SU-DHL-6 (cell line): Measurements from ENCODE around the gene IRAK1.
A peak's percentile ranks its signal among the peaks of the same experiment; 100 is the strongest.

Source experiments
- H2AFZ ChIP-seq: fragments of 200-600 bp; sonication (generic); 2 replicates; pipeline ENCODE4 v1.6.1; 2014; ENCODE audit warnings: low read depth, mild to moderate bottlenecking, moderate library complexity, mixed read lengths, antibody characterized with exemption, low read length; ENCODE audit not compliant: severe bottlenecking
- H3F3A ChIP-seq: fragments of 200-600 bp; shearing (Covaris generic); 2 replicates; pipeline ENCODE4 v1.6.0; 2016; ENCODE audit warnings: antibody characterized with exemption, mild to moderate bottlenecking; ENCODE audit not compliant: insufficient read depth
- H3K27ac ChIP-seq: fragments of 200-600 bp; sonication (generic); 2 replicates; pipeline ENCODE4 v1.5.1; 2016; ENCODE audit warnings: low read depth, mild to moderate bottlenecking, low read length, moderate library complexity, mixed read lengths
- H3K27me3 ChIP-seq: fragments of 200-600 bp; sonication (generic), shearing (Covaris generic); 2 replicates; pipeline ENCODE4 v1.6.0; 2014; ENCODE audit warnings: mild to moderate bottlenecking, low read length
- H3K36me3 ChIP-seq: fragments of 200-600 bp; sonication (generic); 2 replicates; pipeline ENCODE4 v1.6.1; 2014; ENCODE audit warnings: mild to moderate bottlenecking, low read length, mixed read lengths
- H3K4me2 ChIP-seq: fragments of 300-600, 200-600 bp; shearing (Covaris generic), sonication (generic); 2 replicates; pipeline ENCODE4 v1.6.0; 2014; ENCODE audit warnings: low read length, low read depth, mild to moderate bottlenecking; ENCODE audit not compliant: poor library complexity, severe bottlenecking
- H3K4me3 ChIP-seq: fragments of 200-600 bp; sonication (generic); 2 replicates; pipeline ENCODE4 v1.5.1; 2014; ENCODE audit warnings: antibody characterized with exemption, low read length, mild to moderate bottlenecking, mixed read lengths; ENCODE audit not compliant: insufficient read depth, poor library complexity, severe bottlenecking
- H3K79me2 ChIP-seq: fragments of 200-600 bp; sonication (generic); 2 replicates; pipeline ENCODE4 v1.6.1; 2014; ENCODE audit warnings: mild to moderate bottlenecking, low read length, moderate library complexity; ENCODE audit not compliant: insufficient read depth
- H3K9ac ChIP-seq: fragments of 200-600 bp; sonication (generic); 2 replicates; pipeline ENCODE4 v1.7.0; 2014; ENCODE audit warnings: mild to moderate bottlenecking, low read length
- H3K9me2 ChIP-seq: fragments of 200-600 bp; sonication (generic); replicated peaks from 2 replicates; pipeline ENCODE4 v1.6.1; 2014; ENCODE audit warnings: low read length; ENCODE audit not compliant: insufficient read depth
- H3K9me3 ChIP-seq: fragments of 200-600 bp; sonication (generic); 2 replicates; pipeline ENCODE4 v1.6.1; 2014; ENCODE audit warnings: low read length, mixed read lengths; ENCODE audit not compliant: insufficient read depth
- H4K20me1 ChIP-seq: fragments of 200-600 bp; sonication (generic); 2 replicates; pipeline ENCODE4 v1.6.1; 2014; ENCODE audit warnings: low read depth, mild to moderate bottlenecking, antibody characterized with exemption, low read length, moderate library complexity, mixed read lengths
- CTCF ChIP-seq: fragments of 200-600 bp; sonication (generic); IDR thresholded peaks from one replicate; pipeline ENCODE4 v1.5.1; 2017; ENCODE audit warnings: antibody characterized with exemption, mild to moderate bottlenecking, low read length, moderate library complexity; ENCODE audit not compliant: insufficient read depth, poor library complexity, severe bottlenecking
- EZH2phosphoT487 ChIP-seq: fragments of 200-600 bp; sonication (generic), shearing (Covaris generic); conservative IDR thresholded peaks from 2 replicates; pipeline ENCODE4 v1.6.1; 2018; ENCODE audit warnings: mild to moderate bottlenecking, antibody characterized with exemption, low read length, moderate library complexity, mixed read lengths

IRAK1 gene

GRCh38 chrX:153968255-153968654 is 51.4 kb downstream of the IRAK1 start:
- Histone ChIP-seq H3K27me3 (no peaks in the 10 kb centered on the region), H3K9ac (peak overlapping the region; percentile 100), H4K20me1 (peaks cover 19% of the 10 kb centered on the region), H3K79me2 (peaks cover 82% of the 10 kb centered on the region), H2AFZ (no peak overlapping the region), H3F3A (peaks cover 4% of the 10 kb centered on the region; the same call in 1 of the 2 replicates), H3K4me3 (peak overlapping the region; percentile 96), H3K36me3 (0 out of 2 replicates have a peak, but pooled peaks cover 4% of the 10 kb centered on the region), H3K9me3 (no peaks in the 10 kb centered on the region), H3K9me2 (no peaks in the 10 kb centered on the region), H3K4me2 (peak overlapping the region; percentile 96), H3K27ac (peak overlapping the region; percentile 99)
- TF ChIP-seq CTCF (no peak), EZH2phosphoT487 (no peak)

GRCh38 chrX:153967536-153968224 is 52.0 kb downstream of the IRAK1 start:
- Histone ChIP-seq H3K9ac (peak overlapping the region; percentile 100), H3K4me3 (peak overlapping the region; percentile 96), H3K27ac (peak overlapping the region; percentile 99)

GRCh38 chrX:153966841-153967535 is 52.7 kb downstream of the IRAK1 start:
- no peaks in the 10 kb centered on the region for H3F3A ChIP-seq
- no peaks in the 10 kb centered on the region for H3K27me3 ChIP-seq
- no peak for TF ChIP-seq CTCF
- no peak for TF ChIP-seq EZH2phosphoT487
- peaks cover 19% of the 10 kb centered on the region for H4K20me1 ChIP-seq
- H3K4me3 ChIP-seq = peak overlapping the region; percentile 96
- H3K27ac ChIP-seq = no peak overlapping the region; the same call in 1 of the 2 replicates
- 0 out of 2 replicates have a peak, but pooled peaks cover 4% of the 10 kb centered on the region for H3K36me3 ChIP-seq
- no peaks in the 10 kb centered on the region for H3K9me3 ChIP-seq
- peak overlapping the region; percentile 100 for H3K9ac ChIP-seq
- peaks cover 94% of the 10 kb centered on the region for H3K79me2 ChIP-seq
- peak overlapping the region; percentile 96 for H3K4me2 ChIP-seq
- no peaks in the 10 kb centered on the region for H3K9me2 ChIP-seq
- no peak overlapping the region for H2AFZ ChIP-seq

More at GRCh38 chrX:153967536-153968224, 52.0 kb downstream of the IRAK1 start:
- H4K20me1 ChIP-seq = peaks cover 19% of the 10 kb centered on the region
- no peak overlapping the region for H2AFZ ChIP-seq
- 0 out of 2 replicates have a peak, but pooled peaks cover 4% of the 10 kb centered on the region for H3K36me3 ChIP-seq
- H3K4me2 ChIP-seq = peak overlapping the region; percentile 96
- no peaks in the 10 kb centered on the region for H3F3A ChIP-seq
- H3K79me2 ChIP-seq = peaks cover 87% of the 10 kb centered on the region
- H3K9me3 ChIP-seq = no peaks in the 10 kb centered on the region
- H3K27me3 ChIP-seq = no peaks in the 10 kb centered on the region
- TF ChIP-seq EZH2phosphoT487 = no peak
- TF ChIP-seq CTCF = no peak
- H3K9me2 ChIP-seq = no peaks in the 10 kb centered on the region
